ENCODE measurements around the gene FOXQ1. TPM values are rescaled to one million over a fixed set of nuclear protein-coding genes. Genes with fewer than 3 reads are reported as not detected.

Gene FOXQ1
- total and polyA plus RNA-seq, 2 of the 13 experiments (the other 11 are each of a cell fraction or from before 2014, with no cell fraction given), result 35.2 to 39.8 TPM

DNA sequence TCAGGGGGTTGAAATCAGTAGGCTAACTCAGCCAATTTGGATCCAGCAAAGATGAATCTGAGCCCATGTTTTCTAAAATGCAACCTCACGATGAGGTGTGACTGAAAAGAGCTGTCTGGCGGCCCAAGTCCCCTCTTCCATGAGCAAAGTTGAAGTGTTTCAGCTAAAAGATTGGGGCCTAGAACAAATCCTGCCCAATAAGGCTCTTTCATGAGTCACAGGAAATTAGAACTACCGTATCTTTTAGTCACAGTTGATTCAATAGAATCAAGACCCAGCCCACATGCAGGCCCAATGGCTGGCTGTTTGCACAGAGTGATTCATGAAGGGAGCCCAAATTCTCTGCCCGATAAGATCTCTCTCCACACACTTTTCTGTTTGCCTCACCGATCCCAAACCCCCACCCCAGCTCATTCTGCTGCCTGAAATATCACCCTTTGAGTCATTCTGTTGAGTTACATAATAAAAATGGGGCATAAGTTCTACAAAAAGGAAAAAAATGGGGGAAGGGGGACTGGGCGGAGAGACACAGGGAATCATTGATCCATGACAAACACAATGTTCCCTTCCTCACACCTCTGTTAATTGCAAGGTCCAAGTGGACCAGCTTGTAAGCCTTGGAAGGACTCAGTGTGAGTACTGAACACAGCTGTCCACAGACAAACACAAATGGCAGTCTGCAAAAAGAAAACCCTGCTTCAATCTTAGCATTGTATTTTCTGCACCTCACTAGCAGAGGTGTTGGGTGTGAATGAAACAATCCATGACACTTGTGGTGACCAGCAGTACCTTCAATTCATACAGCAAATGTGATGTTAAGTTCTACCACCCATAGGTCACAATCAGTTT, 13.8 kb downstream of the FOXQ1 start (continued):
- TF ChIP-seq, protein P1, sequence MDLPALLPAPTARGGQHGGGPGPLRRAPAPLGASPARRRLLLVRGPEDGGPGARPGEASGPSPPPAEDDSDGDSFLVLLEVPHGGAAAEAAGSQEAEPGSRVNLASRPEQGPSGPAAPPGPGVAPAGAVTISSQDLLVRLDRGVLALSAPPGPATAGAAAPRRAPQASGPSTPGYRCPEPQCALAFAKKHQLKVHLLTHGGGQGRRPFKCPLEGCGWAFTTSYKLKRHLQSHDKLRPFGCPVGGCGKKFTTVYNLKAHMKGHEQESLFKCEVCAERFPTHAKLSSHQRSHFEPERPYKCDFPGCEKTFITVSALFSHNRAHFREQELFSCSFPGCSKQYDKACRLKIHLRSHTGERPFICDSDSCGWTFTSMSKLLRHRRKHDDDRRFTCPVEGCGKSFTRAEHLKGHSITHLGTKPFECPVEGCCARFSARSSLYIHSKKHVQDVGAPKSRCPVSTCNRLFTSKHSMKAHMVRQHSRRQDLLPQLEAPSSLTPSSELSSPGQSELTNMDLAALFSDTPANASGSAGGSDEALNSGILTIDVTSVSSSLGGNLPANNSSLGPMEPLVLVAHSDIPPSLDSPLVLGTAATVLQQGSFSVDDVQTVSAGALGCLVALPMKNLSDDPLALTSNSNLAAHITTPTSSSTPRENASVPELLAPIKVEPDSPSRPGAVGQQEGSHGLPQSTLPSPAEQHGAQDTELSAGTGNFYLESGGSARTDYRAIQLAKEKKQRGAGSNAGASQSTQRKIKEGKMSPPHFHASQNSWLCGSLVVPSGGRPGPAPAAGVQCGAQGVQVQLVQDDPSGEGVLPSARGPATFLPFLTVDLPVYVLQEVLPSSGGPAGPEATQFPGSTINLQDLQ (CRISPR knock-in tag; IDR thresholded peaks at IDR 0.05), result no peak
- no peak for TF ChIP-seq U2AF2 (IDR thresholded peaks at IDR 0.05; ENCODE audit: low read depth, low read length)
- TF ChIP-seq BRCA1 (CRISPR knock-in tag; IDR thresholded peaks at IDR 0.05), result no peak
- no peak for TF ChIP-seq SIN3B (IDR thresholded peaks at IDR 0.05; ENCODE audit: low read length)
- TF ChIP-seq, protein P2, sequence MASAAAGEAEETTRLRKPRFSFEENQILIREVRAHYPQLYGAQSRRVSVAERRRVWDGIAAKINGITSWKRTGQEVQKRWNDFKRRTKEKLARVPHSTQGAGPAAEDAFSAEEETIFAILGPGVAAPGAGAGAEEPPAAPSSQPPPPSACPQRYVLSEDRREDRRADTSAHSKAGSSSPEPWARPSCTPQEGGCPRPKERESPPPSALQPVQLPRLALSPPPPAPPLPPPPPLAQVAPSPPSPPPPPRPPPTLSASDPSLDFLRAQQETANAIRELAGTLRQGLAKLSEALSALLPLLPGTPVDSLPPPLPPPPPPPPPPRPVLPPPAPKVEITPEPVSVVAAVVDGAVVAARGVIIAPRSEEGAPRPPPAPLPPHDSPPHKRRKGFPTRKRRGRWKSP (CRISPR knock-in tag; IDR thresholded peaks at IDR 0.05), result peak; percentile 68; the same call in 1 of the 2 replicates
- no peak for TF ChIP-seq ZNF883 (CRISPR knock-in tag; IDR thresholded peaks at IDR 0.05; ENCODE audit: not compliant biosample characterization)
- TF ChIP-seq ZNF280B (CRISPR knock-in tag; IDR thresholded peaks at IDR 0.05; ENCODE audit: borderline replicate concordance), result no peak
- no peak for TF ChIP-seq NPAS2 (CRISPR knock-in tag; IDR thresholded peaks at IDR 0.05; ENCODE audit: borderline replicate concordance)
- TF ChIP-seq HMG20B (CRISPR knock-in tag; conservative IDR thresholded peaks at IDR 0.05), result peak; percentile 92
- no peak for TF ChIP-seq ZNF451 (CRISPR knock-in tag; IDR thresholded peaks at IDR 0.05)
- peak; percentile 91 for TF ChIP-seq FOXA3 (CRISPR knock-in tag; IDR thresholded peaks at IDR 0.05)
- TF ChIP-seq ATRX (CRISPR knock-in tag; IDR thresholded peaks at IDR 0.05; ENCODE audit: borderline replicate concordance), result no peak
- peak; percentile 81 for TF ChIP-seq SP5 (CRISPR knock-in tag; IDR thresholded peaks at IDR 0.05; ENCODE audit: borderline replicate concordance, low read depth)
- TF ChIP-seq PITX1 (CRISPR knock-in tag; IDR thresholded peaks at IDR 0.05), result peak; percentile 83; the same call in 1 of the 2 replicates
- TF ChIP-seq CREM (IDR thresholded peaks at IDR 0.05), result peak; percentile 86
- TF ChIP-seq CREM (CRISPR knock-in tag; IDR thresholded peaks at IDR 0.05), result no peak
- peak; percentile 55; the same call in 1 of the 2 replicates for TF ChIP-seq MAX (IDR thresholded peaks at IDR 0.05)
- TF ChIP-seq SIX1 (CRISPR knock-in tag; IDR thresholded peaks at IDR 0.05; ENCODE audit: borderline replicate concordance), result peak; percentile 57; the same call in 1 of the 2 replicates
- TF ChIP-seq TFDP1 (CRISPR knock-in tag; IDR thresholded peaks at IDR 0.05; ENCODE audit: borderline replicate concordance), result no peak
- TF ChIP-seq PCBP2 (optimal IDR thresholded peaks at IDR 0.05; ENCODE audit: low read depth, low read length, poor library complexity, severe bottlenecking), result no peak
- TF ChIP-seq, protein P3, sequence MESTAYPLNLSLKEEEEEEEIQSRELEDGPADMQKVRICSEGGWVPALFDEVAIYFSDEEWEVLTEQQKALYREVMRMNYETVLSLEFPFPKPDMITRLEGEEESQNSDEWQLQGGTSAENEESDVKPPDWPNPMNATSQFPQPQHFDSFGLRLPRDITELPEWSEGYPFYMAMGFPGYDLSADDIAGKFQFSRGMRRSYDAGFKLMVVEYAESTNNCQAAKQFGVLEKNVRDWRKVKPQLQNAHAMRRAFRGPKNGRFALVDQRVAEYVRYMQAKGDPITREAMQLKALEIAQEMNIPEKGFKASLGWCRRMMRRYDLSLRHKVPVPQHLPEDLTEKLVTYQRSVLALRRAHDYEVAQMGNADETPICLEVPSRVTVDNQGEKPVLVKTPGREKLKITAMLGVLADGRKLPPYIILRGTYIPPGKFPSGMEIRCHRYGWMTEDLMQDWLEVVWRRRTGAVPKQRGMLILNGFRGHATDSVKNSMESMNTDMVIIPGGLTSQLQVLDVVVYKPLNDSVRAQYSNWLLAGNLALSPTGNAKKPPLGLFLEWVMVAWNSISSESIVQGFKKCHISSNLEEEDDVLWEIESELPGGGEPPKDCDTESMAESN (CRISPR knock-in tag; conservative IDR thresholded peaks at IDR 0.05), result peak; percentile 7; the same call in 1 of the 2 replicates
